CD14-positive monocyte (primary cell): ENCODE data around the gene GLB1L2. TPM values are rescaled to one million over a fixed set of nuclear protein-coding genes. Genes with fewer than 3 reads are reported as not detected.

Experiments
- DNase-seq, 3 donors: peaks; one replicate each; pipeline ENCODE4 v3.0.0-alpha.2; 2011 to 2022
- H2AFZ ChIP-seq: 2 replicates; pipeline ENCODE4 v1.6.0; 2012; ENCODE audit warnings: mild to moderate bottlenecking, low read depth, low read length, inconsistent platforms; ENCODE audit not compliant: insufficient read depth, poor library complexity, severe bottlenecking
- H3K27ac ChIP-seq, 2 donors: 1 replicate in 1 of 2; 2 replicates in 1 of 2; pipeline ENCODE4 v1.5.1; 2012 to 2013; ENCODE audit warnings: low read length in 2 of 2, control low read depth in 1 of 2, inconsistent platforms in 1 of 2, low read depth in 1 of 2, mild to moderate bottlenecking in 1 of 2
- H3K27me3 ChIP-seq, 2 donors: one replicate each; pipeline versions ENCODE4 v1.6.0 to v1.6.1; 2011 to 2013; ENCODE audit warnings: low read length in 2 of 2; ENCODE audit not compliant: control insufficient read depth in 2 of 2, insufficient read depth in 2 of 2
- H3K36me3 ChIP-seq, 2 donors: replicated peaks in 1 of 2; 1 replicate in 1 of 2; 2 replicates in 1 of 2; pipeline versions ENCODE4 v1.5.1 to v1.6.1; 2012 to 2013; ENCODE audit warnings: low read length in 2 of 2, control low read depth in 1 of 2, inconsistent platforms in 1 of 2, mild to moderate bottlenecking in 1 of 2; ENCODE audit not compliant: insufficient read depth in 2 of 2, control insufficient read depth in 1 of 2
- H3K4me1 ChIP-seq, 2 donors: 1 replicate in 1 of 2; 2 replicates in 1 of 2; pipeline versions ENCODE4 v1.5.1 to v1.6.1; 2012 to 2013; ENCODE audit warnings: low read length in 2 of 2, control low read depth in 1 of 2, inconsistent platforms in 1 of 2, mild to moderate bottlenecking in 1 of 2, moderate library complexity in 1 of 2; ENCODE audit not compliant: insufficient read depth in 2 of 2, control insufficient read depth in 1 of 2
- H3K4me2 ChIP-seq: replicated peaks from 2 replicates; pipeline ENCODE3; 2012; ENCODE audit warnings: low read length, moderate library complexity, mild to moderate bottlenecking; ENCODE audit not compliant: poor library complexity, severe bottlenecking; ENCODE audit errors: extremely low read depth
- H3K4me3 ChIP-seq, 3 experiments: fragments of 200-600 bp in 1 of 3; sonication (generic) in 1 of 3; replicated peaks in 1 of 3; 1 replicate in 2 of 3; 2 replicates in 1 of 3; pipeline ENCODE4 v1.5.1; 2011 to 2013; ENCODE audit warnings: low read length in 3 of 3, mild to moderate bottlenecking in 3 of 3, control low read depth in 2 of 3, low read depth in 2 of 3, inconsistent platforms in 1 of 3, moderate library complexity in 1 of 3
- H3K79me2 ChIP-seq: 2 replicates; pipeline ENCODE4 v1.6.0; 2012; ENCODE audit warnings: mild to moderate bottlenecking, control low read depth, inconsistent platforms, low read length, moderate library complexity; ENCODE audit not compliant: insufficient read depth
- H3K9ac ChIP-seq: 2 replicates; pipeline ENCODE4 v1.6.0; 2017; ENCODE audit warnings: low read length, mild to moderate bottlenecking; ENCODE audit not compliant: insufficient read depth, poor library complexity, severe bottlenecking
- H3K9me3 ChIP-seq, 2 donors: replicated peaks in 1 of 2; 1 replicate in 1 of 2; 2 replicates in 1 of 2; pipeline versions ENCODE4 v1.5.1 to v1.6.1; 2012 to 2013; ENCODE audit warnings: low read length in 2 of 2, control low read depth in 1 of 2; ENCODE audit not compliant: control insufficient read depth in 1 of 2, insufficient read depth in 1 of 2
- H4K20me1 ChIP-seq: 2 replicates; pipeline ENCODE4 v1.6.0; 2012; ENCODE audit warnings: mild to moderate bottlenecking, low read length, control low read depth, moderate library complexity; ENCODE audit not compliant: insufficient read depth
- H3K27ac Mint-ChIP-seq, 7 donors: one replicate each; pipeline ENCODE4 v1.8.0; 2020; ENCODE audit warnings: mild to moderate bottlenecking in 7 of 7, mixed read lengths in 7 of 7, moderate library complexity in 6 of 7, inconsistent platforms in 2 of 7
- H3K27me3 Mint-ChIP-seq, 3 donors: one replicate each; pipeline ENCODE4 v1.8.0; 2021 to 2022; ENCODE audit warnings: low read depth in 3 of 3, mild to moderate bottlenecking in 3 of 3, mixed read lengths in 3 of 3, moderate library complexity in 3 of 3, inconsistent platforms in 1 of 3
- H3K36me3 Mint-ChIP-seq, 2 donors: one replicate each; pipeline ENCODE4 v1.8.0; 2020; ENCODE audit warnings: mixed read lengths in 2 of 2, inconsistent platforms in 1 of 2, mild to moderate bottlenecking in 1 of 2
- H3K4me1 Mint-ChIP-seq: one replicate; pipeline ENCODE4 v1.8.0; 2020; ENCODE audit warnings: mild to moderate bottlenecking, mixed read lengths
- H3K4me3 Mint-ChIP-seq, 2 donors: one replicate each; pipeline ENCODE4 v1.8.0; 2020; ENCODE audit warnings: mild to moderate bottlenecking in 2 of 2, mixed read lengths in 2 of 2, moderate library complexity in 1 of 2
- H3K9me3 Mint-ChIP-seq, 7 donors: one replicate each; pipeline ENCODE4 v1.8.0; 2020 to 2022; ENCODE audit warnings: mixed read lengths in 7 of 7, mild to moderate bottlenecking in 6 of 7, moderate library complexity in 6 of 7, inconsistent platforms in 2 of 7
- WGBS: methylation state at CpG from one replicate; pipeline ENCODE4 v1.1.5; 2013; ENCODE audit warnings: missing lambda C conversion rate; ENCODE audit not compliant: insufficient coverage; 5-methylcytosine and 5-hydroxymethylcytosine counted together
- intact Hi-C, 2 donors: fragments of 100-400 bp; cut with micrococcal nuclease; formaldehyde crosslinking; loops; one replicate each; pipeline versions ENCODE4 v1.15.0 to v1.15.1; 2023
- polyA plus RNA-seq, 3 donors: library from polyadenylated mRNA; depleted of rRNA in 1 of 3; unstranded in 2 of 3; stranded (reverse) in 1 of 3; fragments of 300-500 nt in 2 of 3; fragments of >200 nt in 1 of 3; fragmentation: Illumina TruSeq in 2 of 3; gene quantifications; 1 replicate in 2 of 3; 2 replicates in 1 of 3; pipeline ENCODE4 v1.2.3, GENCODE V29; 2012 to 2021
- TF ChIP-seq, protein P1 (sequence below): fragments of 200-600 bp; IDR thresholded peaks from one replicate; pipeline ENCODE4 v1.8.0; 2022; ENCODE audit warnings: antibody characterized with exemption, mild to moderate bottlenecking

Gene GLB1L2
- polyA plus RNA-seq, 3 donors = not detected

DNA sequence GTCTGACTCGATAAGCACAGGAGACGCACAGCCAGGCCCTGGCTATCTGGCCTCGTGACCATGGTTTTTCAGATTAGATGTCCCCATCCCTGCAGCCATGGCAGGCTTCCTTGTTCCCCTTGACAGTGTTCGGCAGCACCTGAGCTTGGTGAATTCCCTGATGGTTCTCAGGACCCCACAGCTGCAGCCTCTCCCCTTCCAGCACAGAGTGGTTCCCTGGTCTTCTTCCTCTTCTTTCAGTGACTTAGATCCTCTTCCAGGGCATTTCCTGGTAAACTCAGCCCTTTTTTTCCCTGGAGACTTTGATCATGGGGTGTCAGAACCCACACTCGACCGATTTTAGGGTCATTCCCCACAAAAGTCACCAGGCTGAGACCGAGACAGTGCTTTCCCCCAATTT, 41.1 kb upstream of the GLB1L2 start:
- Histone ChIP-seq H3K27me3 (peaks cover 0 to 2% of the 10 kb centered on the region in 2 donors), H3K4me2 (no peak overlapping the region), H3K36me3 (no peaks in the 10 kb centered on the region), H3K4me3 (no peak overlapping the region), H3K4me1 (no peaks in the 10 kb centered on the region), H3K9ac (no peak overlapping the region), H4K20me1 (no peaks in the 10 kb centered on the region), H3K79me2 (no peaks in the 10 kb centered on the region), H3K27ac (no peak overlapping the region), H2AFZ (no peak overlapping the region), H3K9me3 (no peaks in the 10 kb centered on the region)
- Mint-ChIP-seq H3K27me3 (peaks cover 8 to 31% (median 16%) of the 10 kb centered on the region in 3 donors), H3K4me1 (no peaks in the 10 kb centered on the region), H3K36me3 (no peaks in the 10 kb centered on the region), H3K27ac (peak overlapping the region in 1 of 7 donors; percentile 6), H3K4me3 (no peak overlapping the region), H3K9me3 (peaks cover 0 to 4% (median 0%) of the 10 kb centered on the region in 7 donors)
- intact Hi-C loops = no loop called here
- TF ChIP-seq, protein P1, sequence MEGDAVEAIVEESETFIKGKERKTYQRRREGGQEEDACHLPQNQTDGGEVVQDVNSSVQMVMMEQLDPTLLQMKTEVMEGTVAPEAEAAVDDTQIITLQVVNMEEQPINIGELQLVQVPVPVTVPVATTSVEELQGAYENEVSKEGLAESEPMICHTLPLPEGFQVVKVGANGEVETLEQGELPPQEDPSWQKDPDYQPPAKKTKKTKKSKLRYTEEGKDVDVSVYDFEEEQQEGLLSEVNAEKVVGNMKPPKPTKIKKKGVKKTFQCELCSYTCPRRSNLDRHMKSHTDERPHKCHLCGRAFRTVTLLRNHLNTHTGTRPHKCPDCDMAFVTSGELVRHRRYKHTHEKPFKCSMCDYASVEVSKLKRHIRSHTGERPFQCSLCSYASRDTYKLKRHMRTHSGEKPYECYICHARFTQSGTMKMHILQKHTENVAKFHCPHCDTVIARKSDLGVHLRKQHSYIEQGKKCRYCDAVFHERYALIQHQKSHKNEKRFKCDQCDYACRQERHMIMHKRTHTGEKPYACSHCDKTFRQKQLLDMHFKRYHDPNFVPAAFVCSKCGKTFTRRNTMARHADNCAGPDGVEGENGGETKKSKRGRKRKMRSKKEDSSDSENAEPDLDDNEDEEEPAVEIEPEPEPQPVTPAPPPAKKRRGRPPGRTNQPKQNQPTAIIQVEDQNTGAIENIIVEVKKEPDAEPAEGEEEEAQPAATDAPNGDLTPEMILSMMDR = no peak
- 96% methylated on average over 7 of the region's 7 CpGs for WGBS
- no peak for DNase-seq

DNA sequence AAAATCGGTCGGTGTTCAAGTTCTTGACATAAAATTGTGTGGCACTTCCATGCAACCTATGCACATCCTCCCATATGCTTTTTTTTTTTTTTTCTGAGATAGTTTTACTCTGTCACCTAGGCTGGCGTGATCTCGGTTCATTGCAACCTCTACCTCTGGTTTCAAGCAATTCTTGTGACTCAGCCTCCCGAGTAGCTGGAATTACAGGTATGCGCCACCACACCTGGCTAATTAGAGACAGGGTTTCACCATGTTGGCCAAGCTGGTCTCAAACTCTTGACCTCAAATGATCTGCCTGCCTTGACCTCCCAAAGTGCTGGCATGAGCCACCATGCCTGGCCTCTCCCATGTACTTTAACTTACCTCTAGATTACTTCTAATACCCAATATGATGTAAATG, 40.6 kb upstream of the GLB1L2 start:
- WGBS = 97% methylated on average over 6 of the region's 6 CpGs
- Histone ChIP-seq H3K27me3 (peaks cover 0 to 2% of the 10 kb centered on the region in 2 donors), H3K27ac (no peak overlapping the region), H2AFZ (no peak overlapping the region), H3K4me1 (no peaks in the 10 kb centered on the region), H3K4me3 (no peak overlapping the region), H3K9ac (no peak overlapping the region), H4K20me1 (no peaks in the 10 kb centered on the region), H3K36me3 (no peaks in the 10 kb centered on the region), H3K4me2 (no peak overlapping the region), H3K79me2 (no peaks in the 10 kb centered on the region), H3K9me3 (no peaks in the 10 kb centered on the region)
- Mint-ChIP-seq H3K9me3 (peaks cover 0 to 3% (median 0%) of the 10 kb centered on the region in 7 donors), H3K4me1 (no peaks in the 10 kb centered on the region), H3K27me3 (peaks cover 8 to 28% (median 16%) of the 10 kb centered on the region in 3 donors), H3K36me3 (no peaks in the 10 kb centered on the region), H3K27ac (no peak overlapping the region), H3K4me3 (no peak overlapping the region)
- intact Hi-C loops = no loop called here
- TF ChIP-seq, protein P1 = no peak
- DNase-seq = no peak
